Measurements from ENCODE around the gene CACNG6. TPM values are rescaled to one million over a fixed set of nuclear protein-coding genes. Genes with fewer than 3 reads are reported as not detected.

The CACNG6 gene
- total RNA-seq, 1 donor from 2014 or later: not detected

DNA sequence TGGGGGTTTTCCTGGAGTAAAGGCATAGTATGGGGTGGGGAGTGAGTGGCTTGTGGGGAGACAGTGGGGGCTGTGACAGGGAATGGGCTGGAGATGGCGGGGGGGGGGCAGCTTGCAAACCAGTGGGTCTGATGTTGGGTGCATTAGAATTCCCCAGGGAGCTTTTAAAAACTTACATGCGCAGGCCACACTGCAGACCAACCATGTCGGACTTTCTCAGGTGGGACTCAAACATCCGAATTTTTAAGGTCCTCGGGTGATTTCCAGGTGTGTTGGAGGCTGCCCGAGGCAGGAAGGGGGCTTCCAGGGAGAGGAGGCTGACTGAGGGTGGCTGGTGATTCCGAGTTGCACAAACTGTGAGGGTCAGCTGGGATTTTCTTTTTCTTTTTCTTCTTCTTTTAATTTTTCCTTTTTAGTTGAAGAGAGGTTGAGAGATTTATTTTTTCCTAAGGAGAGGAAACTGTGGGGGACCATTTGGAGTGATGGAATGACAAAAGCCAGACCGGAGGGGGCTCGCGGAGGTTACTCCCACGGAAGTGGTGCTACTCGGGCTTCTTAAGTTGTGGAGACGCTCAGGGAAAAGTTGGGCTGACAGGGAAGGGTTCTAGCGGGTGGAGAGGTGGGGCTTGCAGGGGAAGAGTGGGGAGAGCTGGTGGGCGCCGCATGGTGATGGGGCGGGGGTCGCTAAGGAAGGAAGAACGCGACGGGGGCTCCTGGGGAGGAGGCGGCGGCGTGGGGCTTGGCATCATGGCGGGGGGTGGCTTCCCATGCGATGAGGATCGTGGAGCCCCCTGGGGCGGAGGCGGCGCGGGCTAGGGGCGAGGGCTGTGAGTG is 29.7 kb upstream of the CACNG6 start:
- TF ChIP-seq POLR2A (IDR thresholded peaks at IDR 0.05) (no peak), POLR2AphosphoS5 (IDR thresholded peaks at IDR 0.05; ENCODE audit: insufficient read depth in 1 of 2, low read depth in 1 of 2) (no peak), CTCF (IDR thresholded peaks at IDR 0.05) (no peak)
- H3K27me3 ChIP-seq: peaks cover 4% of the 10 kb centered on the region
- intact Hi-C loops (cut with DNase I): no loop called here

GRCh38 chr19:53962887-53963431 is 28.5 kb upstream of the CACNG6 start, which contains the start of gene CACNG8:
CACNG8 (plus strand) TSS chr19:53962937.
- H3K27me3 ChIP-seq: peaks cover 4% of the 10 kb centered on the region
- H3K36me3 ChIP-seq: no peaks in the 10 kb centered on the region
- no peak within 1 kb of the TSS for H3K27ac ChIP-seq
- H3K4me1 ChIP-seq: no peaks in the 10 kb centered on the region
- DNase-seq (ENCODE audit: extremely low spot score in 2 of 2): no peak
- TF ChIP-seq CTCF (IDR thresholded peaks at IDR 0.05) (no peak), POLR2AphosphoS5 (IDR thresholded peaks at IDR 0.05; ENCODE audit: insufficient read depth in 1 of 2, low read depth in 1 of 2) (no peak), POLR2A (IDR thresholded peaks at IDR 0.05) (no peak)
- H3K4me3 ChIP-seq: no peak within 1 kb of the TSS
- H3K9me3 ChIP-seq: no peaks in the 10 kb centered on the region
- intact Hi-C loops (cut with DNase I): no loop called here

More for the DNA sequence above, 29.7 kb upstream of the CACNG6 start:
- Histone ChIP-seq H3K9me3 (no peaks in the 10 kb centered on the region), H3K4me3 (no peak overlapping the region), H3K4me1 (no peaks in the 10 kb centered on the region), H3K36me3 (no peaks in the 10 kb centered on the region), H3K27ac (no peak overlapping the region)
- no peak for DNase-seq (ENCODE audit: extremely low spot score in 2 of 2)

DNA sequence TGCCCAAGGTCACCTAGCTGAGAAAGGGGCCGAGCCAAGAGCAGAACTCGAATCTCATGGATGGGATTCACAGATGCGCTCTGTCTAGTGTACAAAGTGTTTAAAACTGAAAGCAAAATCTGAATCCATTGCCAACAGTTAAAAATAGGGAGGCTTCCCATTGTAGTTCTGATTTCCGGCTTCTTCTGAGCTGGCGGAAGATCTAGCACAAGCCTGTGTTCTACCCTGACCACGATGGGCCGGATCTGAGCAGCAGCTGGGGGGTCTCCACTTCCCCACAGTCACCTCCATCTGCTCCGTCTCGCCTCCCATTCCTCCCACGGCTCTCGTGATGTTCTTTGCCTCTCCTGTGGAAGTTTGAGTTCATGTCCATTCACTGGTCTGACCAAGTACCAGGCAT is 26.3 kb upstream of the CACNG6 start:
- Histone ChIP-seq H3K4me1 (no peaks in the 10 kb centered on the region), H3K4me3 (no peak overlapping the region), H3K27me3 (peaks cover 4% of the 10 kb centered on the region), H3K9me3 (no peaks in the 10 kb centered on the region), H3K27ac (no peak overlapping the region), H3K36me3 (no peaks in the 10 kb centered on the region)
- TF ChIP-seq POLR2A (IDR thresholded peaks at IDR 0.05): no peak
- no peak for TF ChIP-seq POLR2AphosphoS5 (IDR thresholded peaks at IDR 0.05; ENCODE audit: insufficient read depth in 1 of 2, low read depth in 1 of 2)
- no peak for TF ChIP-seq CTCF (IDR thresholded peaks at IDR 0.05)
- intact Hi-C loops (cut with DNase I): loop anchor here (1.0 kb wide), 1 partner anchor 31 kb away; no protein-coding TSS in a partner anchor
- DNase-seq (ENCODE audit: extremely low spot score in 2 of 2): no peak

GRCh38 chr19:53966931-53967330 is 24.5 kb upstream of the CACNG6 start:
- no peak overlapping the region for H3K4me3 ChIP-seq
- DNase-seq (ENCODE audit: extremely low spot score in 2 of 2): no peak
- intact Hi-C loops (cut with DNase I): no loop called here
- no peak for TF ChIP-seq POLR2AphosphoS5 (IDR thresholded peaks at IDR 0.05; ENCODE audit: insufficient read depth in 1 of 2, low read depth in 1 of 2)
- TF ChIP-seq POLR2A (IDR thresholded peaks at IDR 0.05): no peak
- TF ChIP-seq CTCF (IDR thresholded peaks at IDR 0.05): no peak
- H3K27ac ChIP-seq: no peak overlapping the region
- H3K27me3 ChIP-seq: peaks cover 1% of the 10 kb centered on the region
- no peaks in the 10 kb centered on the region for H3K4me1 ChIP-seq
- no peaks in the 10 kb centered on the region for H3K9me3 ChIP-seq
- H3K36me3 ChIP-seq: no peaks in the 10 kb centered on the region

- no peak for TF ChIP-seq POLR2A (IDR thresholded peaks at IDR 0.05)
- TF ChIP-seq CTCF (IDR thresholded peaks at IDR 0.05): no peak
- no peak for TF ChIP-seq POLR2AphosphoS5 (IDR thresholded peaks at IDR 0.05; ENCODE audit: insufficient read depth in 1 of 2, low read depth in 1 of 2)
- intact Hi-C loops (cut with DNase I): no loop called here
- Histone ChIP-seq H3K27ac (no peak overlapping the region), H3K4me1 (no peaks in the 10 kb centered on the region), H3K4me3 (no peak overlapping the region), H3K36me3 (no peaks in the 10 kb centered on the region), H3K9me3 (no peaks in the 10 kb centered on the region), H3K27me3 (no peaks in the 10 kb centered on the region)
- DNase-seq (ENCODE audit: extremely low spot score in 2 of 2): no peak
Observed at GRCh38 chr19:53969366-53969765, 22.1 kb upstream of the CACNG6 start.
